Colonic mucosa (tissue), 4 donors: ENCODE measurements around the gene SESN3. TPM values are rescaled to one million over a fixed set of nuclear protein-coding genes. Genes with fewer than 3 reads are reported as not detected.
"Not testable (repeated sequence)": the region's sequence is repeated elsewhere in the genome, so short reads cannot be mapped to it uniquely, and the experiment has no call there.

ENCODE experiments used
- DNase-seq: peaks from one replicate; pipeline ENCODE4 v3.0.0-alpha.2; 2020
- H3K27ac ChIP-seq: fragments of 200-600 bp; one replicate; pipeline ENCODE4 v1.8.0; 2021
- H3K27me3 ChIP-seq: fragments of 200-600 bp; one replicate; pipeline ENCODE4 v1.8.0; 2021
- H3K36me3 ChIP-seq: fragments of 200-600 bp; one replicate; pipeline ENCODE4 v1.8.0; 2021
- H3K4me1 ChIP-seq: fragments of 200-600 bp; one replicate; pipeline ENCODE4 v1.8.0; 2021; ENCODE audit warnings: mild to moderate bottlenecking
- H3K4me3 ChIP-seq: fragments of 200-600 bp; one replicate; pipeline ENCODE4 v1.8.0; 2021
- H3K9ac ChIP-seq, 2 donors: one replicate each; pipeline ENCODE4 v1.7.0; 2013; ENCODE audit warnings: control low read depth in 2 of 2, low read depth in 2 of 2, low read length in 2 of 2
- H3K9me3 ChIP-seq: fragments of 200-600 bp; one replicate; pipeline ENCODE4 v1.8.0; 2021
- intact Hi-C: fragments of 100-400 bp; cut with DNase I; formaldehyde crosslinking; loops from one replicate; pipeline ENCODE4 v1.14.1; 2022
- total RNA-seq, 2 donors: library from RNA; stranded (reverse); fragmentation: NEBNext Ultra II Directional in 1 of 2; extraction: Animal tissue kit (Norgen Biotek cat#: 25700) in 1 of 2; gene quantifications; one replicate each; pipeline ENCODE4 v1.2.1, GENCODE V29; 2021
- TF ChIP-seq, protein P1 (sequence below): fragments of 200-600 bp; IDR thresholded peaks from one replicate; pipeline ENCODE4 v1.8.0; 2022; ENCODE audit warnings: antibody characterized with exemption, mild to moderate bottlenecking
- donor health status: healthy.
- donor health status: DM: no; HTN: no; CAD: no.
- donor health status: DM: no; HTN: no; CAD: no.

The SESN3 gene
- total RNA-seq, 2 donors from 2014 or later, result 14.7 to 21.2 TPM

DNA sequence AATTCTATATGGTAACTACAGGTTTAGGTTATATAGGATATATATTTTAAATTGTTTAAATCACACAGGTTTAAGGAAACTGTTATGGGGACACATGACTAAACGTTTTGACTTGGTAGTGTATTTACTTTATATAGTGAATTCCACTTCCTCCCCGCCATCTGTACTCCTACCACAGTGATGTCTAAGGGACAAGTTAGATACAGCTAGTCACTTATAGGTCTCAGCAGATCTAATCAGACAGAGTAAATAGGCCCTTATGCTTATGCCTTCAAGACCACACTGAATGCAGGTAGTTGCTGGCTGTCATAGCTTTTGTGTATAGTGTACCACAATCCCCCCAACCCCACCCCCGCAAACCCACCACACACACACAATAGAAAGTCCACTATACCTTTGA, 8.2 kb downstream of the SESN3 start:
- intact Hi-C loops, result no loop called here

DNA sequence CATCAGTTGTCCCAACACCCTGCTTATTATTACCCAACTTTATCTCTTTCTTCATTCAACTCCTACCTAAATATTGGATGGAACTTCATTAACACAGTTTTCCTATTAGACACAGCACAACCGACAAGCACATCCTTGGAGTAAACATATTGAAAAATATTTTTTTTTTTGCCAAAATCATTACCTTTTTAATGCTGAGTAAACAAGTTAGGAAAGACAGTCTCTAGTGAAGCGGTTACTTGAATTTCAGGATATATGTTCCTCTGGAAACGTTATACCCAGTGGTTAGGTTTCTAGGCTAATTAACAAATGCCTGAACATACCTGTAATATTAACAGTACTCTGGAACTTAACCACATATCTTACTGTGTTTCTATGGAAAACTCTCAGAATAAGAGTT, 11.4 kb downstream of the SESN3 start:
- no peak overlapping the region for H3K27ac ChIP-seq
- H3K4me3 ChIP-seq, result no peak overlapping the region
- H3K9me3 ChIP-seq, result no peaks in the 10 kb centered on the region
- no peak overlapping the region for H3K9ac ChIP-seq
- no peaks in the 10 kb centered on the region for H3K4me1 ChIP-seq
- TF ChIP-seq, protein P1, sequence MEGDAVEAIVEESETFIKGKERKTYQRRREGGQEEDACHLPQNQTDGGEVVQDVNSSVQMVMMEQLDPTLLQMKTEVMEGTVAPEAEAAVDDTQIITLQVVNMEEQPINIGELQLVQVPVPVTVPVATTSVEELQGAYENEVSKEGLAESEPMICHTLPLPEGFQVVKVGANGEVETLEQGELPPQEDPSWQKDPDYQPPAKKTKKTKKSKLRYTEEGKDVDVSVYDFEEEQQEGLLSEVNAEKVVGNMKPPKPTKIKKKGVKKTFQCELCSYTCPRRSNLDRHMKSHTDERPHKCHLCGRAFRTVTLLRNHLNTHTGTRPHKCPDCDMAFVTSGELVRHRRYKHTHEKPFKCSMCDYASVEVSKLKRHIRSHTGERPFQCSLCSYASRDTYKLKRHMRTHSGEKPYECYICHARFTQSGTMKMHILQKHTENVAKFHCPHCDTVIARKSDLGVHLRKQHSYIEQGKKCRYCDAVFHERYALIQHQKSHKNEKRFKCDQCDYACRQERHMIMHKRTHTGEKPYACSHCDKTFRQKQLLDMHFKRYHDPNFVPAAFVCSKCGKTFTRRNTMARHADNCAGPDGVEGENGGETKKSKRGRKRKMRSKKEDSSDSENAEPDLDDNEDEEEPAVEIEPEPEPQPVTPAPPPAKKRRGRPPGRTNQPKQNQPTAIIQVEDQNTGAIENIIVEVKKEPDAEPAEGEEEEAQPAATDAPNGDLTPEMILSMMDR, result no peak
- DNase-seq, result no peak
- intact Hi-C loops, result no loop called here
- no peaks in the 10 kb centered on the region for H3K27me3 ChIP-seq
- no peaks in the 10 kb centered on the region for H3K36me3 ChIP-seq

More for the DNA sequence above, 8.2 kb downstream of the SESN3 start:
- no peaks in the 10 kb centered on the region for H3K36me3 ChIP-seq
- H3K9ac ChIP-seq, result no peak overlapping the region
- no peak overlapping the region for H3K4me3 ChIP-seq
- H3K9me3 ChIP-seq, result no peaks in the 10 kb centered on the region
- H3K4me1 ChIP-seq, result no peaks in the 10 kb centered on the region
- no peak overlapping the region for H3K27ac ChIP-seq
- DNase-seq, result no peak
- no peaks in the 10 kb centered on the region for H3K27me3 ChIP-seq
- TF ChIP-seq, protein P1, result no peak

GRCh38 chr11:95218149-95218548, 12.9 kb downstream of the SESN3 start:
- intact Hi-C loops, result no loop called here
- Histone ChIP-seq H3K36me3 (no peaks in the 10 kb centered on the region), H3K9me3 (no peaks in the 10 kb centered on the region), H3K27ac (no peak overlapping the region), H3K9ac (no peak overlapping the region), H3K27me3 (no peaks in the 10 kb centered on the region), H3K4me1 (no peaks in the 10 kb centered on the region), H3K4me3 (no peak overlapping the region)
- DNase-seq, result no peak
- TF ChIP-seq, protein P1, result no peak

GRCh38 chr11:95212609-95213008, 18.4 kb downstream of the SESN3 start:
- H3K36me3 ChIP-seq, result no peaks in the 10 kb centered on the region
- no peak for DNase-seq
- no peak overlapping the region for H3K27ac ChIP-seq
- no peak overlapping the region for H3K4me3 ChIP-seq
- H3K9me3 ChIP-seq, result no peaks in the 10 kb centered on the region
- intact Hi-C loops, result no loop called here
- H3K27me3 ChIP-seq, result no peaks in the 10 kb centered on the region
- no peaks in the 10 kb centered on the region for H3K4me1 ChIP-seq
- TF ChIP-seq, protein P1, result no peak
- H3K9ac ChIP-seq, result no peak overlapping the region

- H3K4me3 ChIP-seq, intact Hi-C loops, DNase-seq, H3K9me3 ChIP-seq, H3K27me3 ChIP-seq, H3K27ac ChIP-seq, H3K4me1 ChIP-seq, H3K36me3 ChIP-seq, H3K9ac ChIP-seq: not testable (repeated sequence)
Observed at GRCh38 chr11:95209535-95209934, 21.5 kb downstream of the SESN3 start.

DNA sequence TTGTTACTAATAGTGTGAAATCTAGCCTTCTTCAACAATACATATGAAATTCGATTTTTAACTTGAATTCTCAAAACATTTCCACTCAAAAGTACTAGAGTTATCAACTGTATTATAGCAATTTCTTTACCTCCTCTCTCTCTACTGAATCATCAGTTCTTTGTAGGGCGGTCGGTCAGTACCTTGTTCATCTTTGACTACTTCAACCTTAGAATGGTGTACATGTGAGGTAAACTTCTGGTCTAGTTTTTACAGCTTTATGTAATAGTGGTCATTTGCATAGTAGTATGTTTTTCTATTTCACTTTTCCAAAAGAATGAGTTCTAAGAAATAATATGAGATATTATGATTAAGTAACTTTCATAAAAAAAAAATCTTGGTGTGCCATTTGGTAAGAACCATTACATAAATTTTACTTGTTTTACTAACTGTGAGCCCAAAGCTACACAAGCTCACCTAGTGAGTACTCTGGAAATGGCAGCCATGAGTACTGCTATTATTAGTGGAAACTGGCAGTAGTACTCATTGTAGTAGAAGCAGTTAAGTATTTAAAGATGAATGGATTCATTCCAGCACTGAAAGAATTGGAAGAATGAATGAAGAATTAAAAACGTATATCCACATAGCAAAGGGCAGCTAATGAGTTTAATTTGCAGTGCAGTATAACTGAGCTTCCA, 30.1 kb downstream of the SESN3 start:
- TF ChIP-seq, protein P1, result no peak
- Histone ChIP-seq H3K27me3 (no peaks in the 10 kb centered on the region), H3K9ac (no peak overlapping the region), H3K4me3 (no peak overlapping the region), H3K27ac (no peak overlapping the region), H3K36me3 (no peaks in the 10 kb centered on the region), H3K4me1 (no peaks in the 10 kb centered on the region), H3K9me3 (no peaks in the 10 kb centered on the region)
- intact Hi-C loops, result no loop called here
- DNase-seq, result no peak
